K562 (cell line): Measurements from ENCODE around the gene NR2F6. TPM values are rescaled to one million over a fixed set of nuclear protein-coding genes. Genes with fewer than 3 reads are reported as not detected.

Experiments
- CEBPG ChIP-seq, 3 experiments: fragments of 200-800 bp in 1 of 3; sonication (Bioruptor generic) in 1 of 3; sonication (generic) in 1 of 3; formaldehyde crosslinking in 1 of 3; IDR thresholded peaks in 2 of 3; conservative IDR thresholded peaks in 1 of 3; 2 replicates each; pipeline versions ENCODE4 v1.6.1 to v1.8.0; 2016 to 2022; ENCODE audit warnings: missing compliant biosample characterization in 2 of 3, missing genetic modification characterization in 2 of 3, mild to moderate bottlenecking in 1 of 3, missing genetic modification reagents in 1 of 3
- DMBX1 ChIP-seq: fragments of 250-450 bp; sonication (Bioruptor Pico); IDR thresholded peaks from 2 replicates; pipeline ENCODE4 v1.8.0; 2022; ENCODE audit warnings: inconsistent platforms, mild to moderate bottlenecking, moderate library complexity, borderline replicate concordance
- ETS2 ChIP-seq: IDR thresholded peaks from 2 replicates; pipeline ENCODE4 v1.6.1; 2016; ENCODE audit warnings: borderline replicate concordance, missing genetic modification characterization, mild to moderate bottlenecking, moderate library complexity, missing compliant biosample characterization; ENCODE audit not compliant: poor library complexity, severe bottlenecking
- GABPB2 ChIP-seq: fragments of 250-450 bp; sonication (Bioruptor Pico); conservative IDR thresholded peaks from 2 replicates; pipeline ENCODE4 v1.5.1; 2021; ENCODE audit warnings: mild to moderate bottlenecking
- HDAC8 ChIP-seq: fragments of 450-650 bp; IDR thresholded peaks from 2 replicates; pipeline ENCODE4 v1.6.1; 2016; ENCODE audit warnings: mild to moderate bottlenecking, missing genetic modification characterization, moderate library complexity, missing compliant biosample characterization
- KLF16 ChIP-seq: IDR thresholded peaks from 2 replicates; pipeline ENCODE4 v1.6.1; 2016; ENCODE audit warnings: antibody characterized with exemption
- MTA3 ChIP-seq: fragments of 450-650 bp; formaldehyde crosslinking; IDR thresholded peaks from 2 replicates; pipeline ENCODE4 v1.6.1; 2017; ENCODE audit warnings: mild to moderate bottlenecking, borderline replicate concordance
- NCOA2 ChIP-seq, 2 experiments: fragments of 450-650 bp; IDR thresholded peaks; 2 replicates each; pipeline ENCODE4 v1.6.1; 2018; ENCODE audit warnings: mild to moderate bottlenecking in 2 of 2, moderate library complexity in 1 of 2; ENCODE audit not compliant: partially characterized antibody in 2 of 2
- NFIC ChIP-seq: fragments of 450-650 bp; IDR thresholded peaks from 2 replicates; pipeline ENCODE4 v1.6.1; 2017; ENCODE audit warnings: mild to moderate bottlenecking, inconsistent platforms
- NR1H2 ChIP-seq: sonication (generic); formaldehyde crosslinking; IDR thresholded peaks from 2 replicates; pipeline ENCODE4 v1.4.0; 2020; ENCODE audit warnings: mild to moderate bottlenecking, missing genetic modification reagents
- PML ChIP-seq: IDR thresholded peaks from 2 replicates; pipeline ENCODE4 v1.6.1; 2012; ENCODE audit warnings: low read length, inconsistent platforms
- SIN3A ChIP-seq, 2 experiments: fragments of 150-350 bp in 1 of 2; IDR thresholded peaks; 2 replicates each; pipeline ENCODE4 v1.6.1; 2011 to 2016; ENCODE audit warnings: borderline replicate concordance in 2 of 2, low read depth in 2 of 2, low read length in 2 of 2, mild to moderate bottlenecking in 2 of 2, moderate library complexity in 2 of 2; ENCODE audit not compliant: control insufficient read depth in 1 of 2
- SMAD2 ChIP-seq: fragments of 150-350 bp; IDR thresholded peaks from 2 replicates; pipeline ENCODE4 v1.6.1; 2014; ENCODE audit warnings: low read depth, mild to moderate bottlenecking, low read length
- ZNF174 ChIP-seq: fragments of 250-450 bp; sonication (Bioruptor Pico); IDR thresholded peaks from 2 replicates; pipeline ENCODE4 v1.4.0; 2020; ENCODE audit warnings: mild to moderate bottlenecking
- polyA plus RNA-seq, 8 experiments: library from polyadenylated mRNA; depleted of rRNA in 4 of 8; stranded (reverse) in 5 of 8; unstranded in 3 of 8; fragments of >200 nt; fragmentation: Nextera tagmentation in 2 of 8; fragmentation: Illumina TruSeq in 1 of 8; extraction: Ambion mirVana in 2 of 8; extraction: Trizol in 1 of 8; gene quantifications; 2 replicates each; pipeline versions ENCODE4 v1.2.1 to v1.2.3, GENCODE V29; 2011 to 2014; ENCODE audit warnings: inconsistent platforms in 1 of 8, missing spikeins in 1 of 8
- total RNA-seq, 7 experiments: library from RNA; depleted of rRNA in 6 of 7; stranded (reverse); fragments of >200 nt in 6 of 7; fragmentation: Illumina TruSeq in 2 of 7; extraction: Trizol in 2 of 7; gene quantifications; 2 replicates each; pipeline versions ENCODE4 v1.2.1 to v1.2.3, GENCODE V29; 2011 to 2021; ENCODE audit warnings: low replicate concordance in 1 of 7
- TF ChIP-seq, protein P1 (sequence below), 2 experiments: fragments of 450-650 bp in 1 of 2; sonication (generic) in 1 of 2; formaldehyde crosslinking in 1 of 2; IDR thresholded peaks in 1 of 2; conservative IDR thresholded peaks in 1 of 2; 2 replicates each; pipeline versions ENCODE4 v1.6.1 to v1.8.1; 2016 to 2023; ENCODE audit warnings: mild to moderate bottlenecking in 2 of 2, moderate library complexity in 2 of 2, inconsistent platforms in 1 of 2, missing genetic modification reagents in 1 of 2
- TF ChIP-seq, protein P2 (sequence below): sonication (generic); formaldehyde crosslinking; IDR thresholded peaks from 2 replicates; pipeline ENCODE4 v1.8.0; 2022; ENCODE audit warnings: missing genetic modification reagents, mild to moderate bottlenecking, moderate library complexity, borderline replicate concordance
- TF ChIP-seq, protein P3 (sequence below): sonication (generic); formaldehyde crosslinking; IDR thresholded peaks from 2 replicates; pipeline ENCODE4 v1.8.1; 2023; ENCODE audit warnings: mild to moderate bottlenecking, missing genetic modification reagents
- TF ChIP-seq, protein P4 (sequence below), 3 experiments: fragments of 200-800 bp in 1 of 3; fragments of 250-450 bp in 1 of 3; fragments of 450-650 bp in 1 of 3; sonication (Bioruptor Pico) in 1 of 3; sonication (Bioruptor generic) in 1 of 3; formaldehyde crosslinking in 1 of 3; IDR thresholded peaks; 2 replicates each; pipeline versions ENCODE4 v1.6.1 to v1.8.0; 2016 to 2022; ENCODE audit warnings: mild to moderate bottlenecking in 2 of 3, missing genetic modification characterization in 2 of 3, missing compliant biosample characterization in 1 of 3, moderate library complexity in 1 of 3

NR2F6 gene
- total and polyA plus RNA-seq, 9 of the 15 experiments (the other 6 are each of a cell fraction or from before 2014, with no cell fraction given): 0.76 to 97.5 (median 18.8) TPM

DNA sequence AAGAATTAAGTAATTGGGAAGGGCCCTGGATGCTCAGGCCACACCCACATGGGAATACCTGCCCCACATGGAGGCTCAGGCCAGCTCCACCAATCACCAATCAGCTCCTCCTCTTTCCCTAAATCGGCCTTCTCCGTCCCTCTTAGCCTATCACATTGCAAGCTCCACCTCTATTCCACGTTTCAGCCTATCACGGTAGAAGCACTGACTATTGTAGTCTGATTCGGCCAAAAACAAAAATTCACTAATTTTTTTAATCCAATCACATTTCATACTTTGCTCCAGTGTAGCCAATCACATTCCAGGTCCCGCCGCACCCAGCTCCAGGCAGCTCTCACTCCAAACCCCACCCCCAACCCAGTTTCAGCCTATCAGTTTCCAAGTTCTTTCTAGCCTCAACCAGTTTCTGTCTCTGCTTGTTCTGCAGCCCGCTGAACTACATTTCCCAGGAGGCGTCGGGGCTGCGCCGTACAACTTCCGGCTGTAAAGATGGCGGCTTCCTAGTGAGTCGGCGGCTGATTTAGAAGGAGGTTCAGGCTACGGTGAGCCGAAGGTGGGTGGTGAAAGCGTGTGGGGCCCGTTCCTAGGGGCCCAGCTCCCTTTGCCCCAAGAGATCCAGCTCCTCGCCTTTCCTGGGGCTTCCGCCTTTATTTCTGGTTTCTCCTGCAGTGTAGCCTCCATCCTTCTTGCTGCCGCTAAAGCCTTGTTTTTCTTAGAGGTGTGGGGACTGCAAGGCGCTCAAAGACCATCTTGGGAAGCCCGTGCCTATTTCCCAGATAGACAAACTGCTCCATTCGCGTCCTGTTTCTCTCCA is 21.5 kb upstream of the NR2F6 start, which contains the start of gene BABAM1 (continued):
- TF ChIP-seq GABPB2 (CRISPR knock-in tag) (no peak), ETS2 (tag) (no peak), DMBX1 (CRISPR knock-in tag) (peak; percentile 69; the same call in 1 of the 2 replicates), SIN3A (IDR thresholded peaks at IDR 0.05; ENCODE audit: borderline replicate concordance in 2 of 2, control insufficient read depth in 1 of 2, low read depth in 2 of 2, low read length in 2 of 2) (peak in 1 of 2 experiments; percentile 71; a peak in 1 of 4 replicates), PML (peak; percentile 70; the same call in 1 of the 2 replicates), SMAD2 (no peak), NCOA2 (IDR thresholded peaks at IDR 0.05; ENCODE audit: partially characterized antibody in 2 of 2) (no peak), HDAC8 (tag) (no peak), NFIC (no peak), NR1H2 (CRISPR knock-in tag) (no peak), CEBPG (CRISPR knock-in tag; IDR thresholded peaks at IDR 0.05) (no peak), CEBPG (tag; conservative IDR thresholded peaks at IDR 0.05 in 1 of 2, IDR thresholded peaks at IDR 0.05 in 1 of 2) (no peak), ZNF174 (CRISPR knock-in tag) (no peak), KLF16 (peak; percentile 57; the same call in 1 of the 2 replicates), MTA3 (0 out of 2 replicates have a peak, but pooled peaks have one; percentile 68)
- TF ChIP-seq, protein P1, sequence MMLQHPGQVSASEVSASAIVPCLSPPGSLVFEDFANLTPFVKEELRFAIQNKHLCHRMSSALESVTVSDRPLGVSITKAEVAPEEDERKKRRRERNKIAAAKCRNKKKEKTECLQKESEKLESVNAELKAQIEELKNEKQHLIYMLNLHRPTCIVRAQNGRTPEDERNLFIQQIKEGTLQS (IDR thresholded peaks at IDR 0.05): no peak
- TF ChIP-seq, protein P1 (CRISPR knock-in tag; conservative IDR thresholded peaks at IDR 0.05): peak; percentile 62; the same call in 1 of the 2 replicates
- TF ChIP-seq, protein P2, sequence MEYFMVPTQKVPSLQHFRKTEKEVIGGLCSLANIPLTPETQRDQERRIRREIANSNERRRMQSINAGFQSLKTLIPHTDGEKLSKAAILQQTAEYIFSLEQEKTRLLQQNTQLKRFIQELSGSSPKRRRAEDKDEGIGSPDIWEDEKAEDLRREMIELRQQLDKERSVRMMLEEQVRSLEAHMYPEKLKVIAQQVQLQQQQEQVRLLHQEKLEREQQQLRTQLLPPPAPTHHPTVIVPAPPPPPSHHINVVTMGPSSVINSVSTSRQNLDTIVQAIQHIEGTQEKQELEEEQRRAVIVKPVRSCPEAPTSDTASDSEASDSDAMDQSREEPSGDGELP (CRISPR knock-in tag): peak; percentile 79
- TF ChIP-seq, protein P3, sequence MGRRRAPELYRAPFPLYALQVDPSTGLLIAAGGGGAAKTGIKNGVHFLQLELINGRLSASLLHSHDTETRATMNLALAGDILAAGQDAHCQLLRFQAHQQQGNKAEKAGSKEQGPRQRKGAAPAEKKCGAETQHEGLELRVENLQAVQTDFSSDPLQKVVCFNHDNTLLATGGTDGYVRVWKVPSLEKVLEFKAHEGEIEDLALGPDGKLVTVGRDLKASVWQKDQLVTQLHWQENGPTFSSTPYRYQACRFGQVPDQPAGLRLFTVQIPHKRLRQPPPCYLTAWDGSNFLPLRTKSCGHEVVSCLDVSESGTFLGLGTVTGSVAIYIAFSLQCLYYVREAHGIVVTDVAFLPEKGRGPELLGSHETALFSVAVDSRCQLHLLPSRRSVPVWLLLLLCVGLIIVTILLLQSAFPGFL: no peak
- TF ChIP-seq, protein P4, sequence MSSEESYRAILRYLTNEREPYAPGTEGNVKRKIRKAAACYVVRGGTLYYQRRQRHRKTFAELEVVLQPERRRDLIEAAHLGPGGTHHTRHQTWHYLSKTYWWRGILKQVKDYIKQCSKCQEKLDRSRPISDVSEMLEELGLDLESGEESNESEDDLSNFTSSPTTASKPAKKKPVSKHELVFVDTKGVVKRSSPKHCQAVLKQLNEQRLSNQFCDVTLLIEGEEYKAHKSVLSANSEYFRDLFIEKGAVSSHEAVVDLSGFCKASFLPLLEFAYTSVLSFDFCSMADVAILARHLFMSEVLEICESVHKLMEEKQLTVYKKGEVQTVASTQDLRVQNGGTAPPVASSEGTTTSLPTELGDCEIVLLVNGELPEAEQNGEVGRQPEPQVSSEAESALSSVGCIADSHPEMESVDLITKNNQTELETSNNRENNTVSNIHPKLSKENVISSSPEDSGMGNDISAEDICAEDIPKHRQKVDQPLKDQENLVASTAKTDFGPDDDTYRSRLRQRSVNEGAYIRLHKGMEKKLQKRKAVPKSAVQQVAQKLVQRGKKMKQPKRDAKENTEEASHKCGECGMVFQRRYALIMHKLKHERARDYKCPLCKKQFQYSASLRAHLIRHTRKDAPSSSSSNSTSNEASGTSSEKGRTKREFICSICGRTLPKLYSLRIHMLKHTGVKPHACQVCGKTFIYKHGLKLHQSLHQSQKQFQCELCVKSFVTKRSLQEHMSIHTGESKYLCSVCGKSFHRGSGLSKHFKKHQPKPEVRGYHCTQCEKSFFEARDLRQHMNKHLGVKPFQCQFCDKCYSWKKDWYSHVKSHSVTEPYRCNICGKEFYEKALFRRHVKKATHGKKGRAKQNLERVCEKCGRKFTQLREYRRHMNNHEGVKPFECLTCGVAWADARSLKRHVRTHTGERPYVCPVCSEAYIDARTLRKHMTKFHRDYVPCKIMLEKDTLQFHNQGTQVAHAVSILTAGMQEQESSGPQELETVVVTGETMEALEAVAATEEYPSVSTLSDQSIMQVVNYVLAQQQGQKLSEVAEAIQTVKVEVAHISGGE (CRISPR knock-in tag; IDR thresholded peaks at IDR 0.05): peak in 1 of 3 experiments; percentile 93; a peak in 2 of 6 replicates
